HG03457 (cell line): ENCODE data around the gene PKHD1.
"Not testable (repeated sequence)": the region's sequence is repeated elsewhere in the genome, so short reads cannot be mapped to it uniquely, and the experiment has no call there.

Source experiments
- ATAC-seq: cut with Tn5 transposase; IDR thresholded peaks from one replicate; pipeline ENCODE4 v1.9.1; 2021; ENCODE audit warnings: moderate number of reproducible peaks; ENCODE audit not compliant: unreplicated experiment

The PKHD1 gene

GRCh38 chr6:51936531-51937290 is 150.7 kb downstream of the PKHD1 start:
- ATAC-seq: no peak

GRCh38 chr6:51934098-51934497 is 153.3 kb downstream of the PKHD1 start:
- no peak for ATAC-seq

- ATAC-seq: no peak
Observed at GRCh38 chr6:51932956-51933355, 154.5 kb downstream of the PKHD1 start.

- no peak for ATAC-seq
Observed at GRCh38 chr6:51930602-51931001, 156.8 kb downstream of the PKHD1 start.

GRCh38 chr6:51929934-51930574 is 157.4 kb downstream of the PKHD1 start:
- no peak for ATAC-seq

- peak; percentile 60 for ATAC-seq
Observed at GRCh38 chr6:51928320-51928719, 159.1 kb downstream of the PKHD1 start.

GRCh38 chr6:51927450-51927849 is 160.0 kb downstream of the PKHD1 start:
- no peak for ATAC-seq

- ATAC-seq: no peak
Observed at GRCh38 chr6:51926125-51926524, 161.3 kb downstream of the PKHD1 start.

- not testable (repeated sequence) for ATAC-seq
Observed at GRCh38 chr6:51922479-51922878, 164.9 kb downstream of the PKHD1 start.

GRCh38 chr6:51918347-51918746 is 169.1 kb downstream of the PKHD1 start:
- not testable (repeated sequence) for ATAC-seq

GRCh38 chr6:51915098-51915497 is 172.3 kb downstream of the PKHD1 start:
- no peak for ATAC-seq

GRCh38 chr6:51913265-51913664 is 174.1 kb downstream of the PKHD1 start:
- no peak for ATAC-seq

- ATAC-seq: no peak
Observed at GRCh38 chr6:51910851-51911250, 176.6 kb downstream of the PKHD1 start.

- ATAC-seq: no peak
Observed at GRCh38 chr6:51908243-51908642, 179.2 kb downstream of the PKHD1 start.

- ATAC-seq: no peak
Observed at GRCh38 chr6:51901766-51902764, 185.3 kb downstream of the PKHD1 start.

- no peak for ATAC-seq
Observed at GRCh38 chr6:51893366-51893765, 194.0 kb downstream of the PKHD1 start.

GRCh38 chr6:51892750-51893149 is 194.7 kb downstream of the PKHD1 start:
- no peak for ATAC-seq

- ATAC-seq: no peak
Observed at GRCh38 chr6:51892339-51892738, 195.1 kb downstream of the PKHD1 start.

- ATAC-seq: no peak
Observed at GRCh38 chr6:51891784-51892183, 195.6 kb downstream of the PKHD1 start.

- no peak for ATAC-seq
Observed at GRCh38 chr6:51887859-51888258, 199.6 kb downstream of the PKHD1 start.

GRCh38 chr6:51885957-51886356 is 201.5 kb downstream of the PKHD1 start:
- ATAC-seq: no peak
